Calu3 (cell line): Measurements from ENCODE around the gene FOXL1. TPM values are rescaled to one million over a fixed set of nuclear protein-coding genes. Genes with fewer than 3 reads are reported as not detected.

Source experiments
- BruUV-seq: library from RNA; stranded (reverse); fragments of 400-500 nt; replicated peaks from 2 replicates; lab custom pipeline; 2021; lab: Mats Ljungman, UMichigan
- CTCF ChIA-PET: fragments of 300-600 bp; sonication (Branson Sonifier 250); formaldehyde crosslinking; loops from one replicate; lab custom pipeline; 2022; ENCODE audit warnings: antibody characterized with exemption; lab: Charles Lee
- DNase-seq: peaks from one replicate; pipeline ENCODE4 v3.0.0; 2022
- H3K27ac Mint-ChIP-seq: one replicate; pipeline ENCODE4 v1.8.0; 2022; ENCODE audit warnings: mixed read lengths; ENCODE audit not compliant: unreplicated experiment
- H3K27me3 Mint-ChIP-seq: one replicate; pipeline ENCODE4 v1.8.0; 2022; ENCODE audit warnings: mixed read lengths; ENCODE audit not compliant: unreplicated experiment
- H3K36me3 Mint-ChIP-seq: one replicate; pipeline ENCODE4 v1.8.0; 2022; ENCODE audit warnings: mild to moderate bottlenecking, moderate library complexity, mixed read lengths; ENCODE audit not compliant: insufficient read depth, unreplicated experiment
- H3K4me1 Mint-ChIP-seq: one replicate; pipeline ENCODE4 v1.8.0; 2022; ENCODE audit warnings: mild to moderate bottlenecking, low read depth, mixed read lengths; ENCODE audit not compliant: unreplicated experiment
- H3K4me3 Mint-ChIP-seq: one replicate; pipeline ENCODE4 v1.8.0; 2022; ENCODE audit warnings: mild to moderate bottlenecking, low read depth, moderate library complexity, mixed read lengths; ENCODE audit not compliant: unreplicated experiment
- H3K9me3 Mint-ChIP-seq: one replicate; pipeline ENCODE4 v1.8.0; 2022; ENCODE audit warnings: low read depth, mixed read lengths; ENCODE audit not compliant: unreplicated experiment
- CTCF ChIP-seq: fragments of 200-600 bp; IDR thresholded peaks from one replicate; pipeline ENCODE4 v1.8.0; 2022; ENCODE audit warnings: antibody characterized with exemption; ENCODE audit not compliant: unreplicated experiment
- intact Hi-C: fragments of 100-400 bp; cut with micrococcal nuclease; formaldehyde crosslinking; loops from one replicate; pipeline ENCODE4 v1.10.0; 2022; ENCODE audit not compliant: unreplicated experiment
- total RNA-seq: library from RNA; stranded (reverse); gene quantifications from 2 replicates; pipeline ENCODE4 v1.2.3, GENCODE V29; 2022

The FOXL1 gene
- total RNA-seq, 1 experiment from 2014 or later, result 13.3 TPM

- CTCF ChIA-PET, result no interaction called here
- Mint-ChIP-seq H3K27ac (no peak overlapping the region), H3K27me3 (no peaks in the 10 kb centered on the region), H3K4me3 (no peak overlapping the region), H3K36me3 (no peaks in the 10 kb centered on the region), H3K4me1 (peaks cover 7% of the 10 kb centered on the region), H3K9me3 (peaks cover under 1% of the 10 kb centered on the region)
- no TSS peak for BruUV-seq
- no peak for TF ChIP-seq CTCF
- intact Hi-C loops, result no loop called here
- DNase-seq, result no peak
Measured at GRCh38 chr16:86611941-86612340, 33.6 kb downstream of the FOXL1 start.

GRCh38 chr16:86614699-86615098 is 36.4 kb downstream of the FOXL1 start:
- no peak overlapping the region for H3K4me3 Mint-ChIP-seq
- CTCF ChIA-PET, result no interaction called here
- no peak overlapping the region for H3K27ac Mint-ChIP-seq
- H3K36me3 Mint-ChIP-seq, result no peaks in the 10 kb centered on the region
- TF ChIP-seq CTCF, result no peak
- no TSS peak for BruUV-seq
- no peaks in the 10 kb centered on the region for H3K9me3 Mint-ChIP-seq
- intact Hi-C loops, result no loop called here
- H3K27me3 Mint-ChIP-seq, result no peaks in the 10 kb centered on the region
- H3K4me1 Mint-ChIP-seq, result no peaks in the 10 kb centered on the region
- no peak for DNase-seq

- Mint-ChIP-seq H3K27me3 (no peaks in the 10 kb centered on the region), H3K4me1 (no peaks in the 10 kb centered on the region), H3K36me3 (no peaks in the 10 kb centered on the region), H3K27ac (no peak overlapping the region), H3K9me3 (no peaks in the 10 kb centered on the region), H3K4me3 (no peak overlapping the region)
- BruUV-seq, result no TSS peak
- no peak for DNase-seq
- intact Hi-C loops, result no loop called here
- no peak for TF ChIP-seq CTCF
- CTCF ChIA-PET, result no interaction called here
Measured at GRCh38 chr16:86616906-86617305, 38.6 kb downstream of the FOXL1 start.

GRCh38 chr16:86618431-86619238 is 40.3 kb downstream of the FOXL1 start:
- no peak overlapping the region for H3K4me3 Mint-ChIP-seq
- H3K36me3 Mint-ChIP-seq, result no peaks in the 10 kb centered on the region
- BruUV-seq, result no TSS peak
- H3K4me1 Mint-ChIP-seq, result no peaks in the 10 kb centered on the region
- peaks cover 3% of the 10 kb centered on the region for H3K9me3 Mint-ChIP-seq
- TF ChIP-seq CTCF, result no peak
- intact Hi-C loops, result no loop called here
- no peak overlapping the region for H3K27ac Mint-ChIP-seq
- CTCF ChIA-PET, result interaction anchor here (1.3 kb wide), 1 partner anchor 28 kb away, joined by 3 read pairs; no protein-coding TSS in a partner anchor
- no peak for DNase-seq
- H3K27me3 Mint-ChIP-seq, result no peaks in the 10 kb centered on the region
